Glutamatergic neuron (in vitro differentiated cells): ENCODE results near the gene ACBD6. TPM values are rescaled to one million over a fixed set of nuclear protein-coding genes. Genes with fewer than 3 reads are reported as not detected.

ENCODE experiments used
- DNase-seq: peaks from one replicate; pipeline ENCODE4 v3.0.0; 2022
- H3K27ac Mint-ChIP-seq: one replicate; pipeline ENCODE4 v1.8.0; 2020; ENCODE audit warnings: mild to moderate bottlenecking, mixed read lengths, inconsistent platforms; ENCODE audit not compliant: unreplicated experiment
- H3K27me3 Mint-ChIP-seq: one replicate; pipeline ENCODE4 v1.8.0; 2020; ENCODE audit warnings: mild to moderate bottlenecking, moderate library complexity, mixed read lengths, inconsistent platforms; ENCODE audit not compliant: unreplicated experiment
- H3K36me3 Mint-ChIP-seq: one replicate; pipeline ENCODE4 v1.8.0; 2020; ENCODE audit warnings: mild to moderate bottlenecking, mixed read lengths, inconsistent platforms; ENCODE audit not compliant: unreplicated experiment
- H3K4me1 Mint-ChIP-seq: one replicate; pipeline ENCODE4 v1.8.0; 2020; ENCODE audit warnings: mild to moderate bottlenecking, low read depth, mixed read lengths, inconsistent platforms; ENCODE audit not compliant: unreplicated experiment
- H3K4me3 Mint-ChIP-seq: one replicate; pipeline ENCODE4 v1.8.0; 2020; ENCODE audit warnings: mild to moderate bottlenecking, mixed read lengths, inconsistent platforms; ENCODE audit not compliant: unreplicated experiment
- H3K9me3 Mint-ChIP-seq: one replicate; pipeline ENCODE4 v1.8.0; 2020; ENCODE audit warnings: mild to moderate bottlenecking, moderate library complexity, mixed read lengths, inconsistent platforms; ENCODE audit not compliant: unreplicated experiment
- CTCF ChIP-seq: fragments of 200-600 bp; sonication (generic); IDR thresholded peaks from one replicate; pipeline ENCODE4 v1.5.0; 2021; ENCODE audit not compliant: partially characterized antibody, unreplicated experiment
- total RNA-seq: library from RNA; stranded (reverse); fragmentation: NEBNext Ultra II Directional; extraction: Animal tissue kit (Norgen Biotek cat#: 25700); gene quantifications from one replicate; pipeline ENCODE4 v1.2.1, GENCODE V29; 2021; ENCODE audit not compliant: unreplicated experiment

ACBD6 gene
- total RNA-seq, 1 donor from 2014 or later: 52.9 TPM

- H3K27ac Mint-ChIP-seq: no peak overlapping the region
- peaks cover 6% of the 10 kb centered on the region for H3K4me1 Mint-ChIP-seq
- TF ChIP-seq CTCF: no peak
- DNase-seq: no peak
- H3K4me3 Mint-ChIP-seq: no peak overlapping the region
- H3K9me3 Mint-ChIP-seq: no peaks in the 10 kb centered on the region
- H3K36me3 Mint-ChIP-seq: no peaks in the 10 kb centered on the region
- no peaks in the 10 kb centered on the region for H3K27me3 Mint-ChIP-seq
These were observed 216.0 kb downstream of the ACBD6 start for GRCh38 chr1:180286417-180286816.

GRCh38 chr1:180283098-180283497 is 219.3 kb downstream of the ACBD6 start:
- Mint-ChIP-seq H3K9me3 (no peaks in the 10 kb centered on the region), H3K27me3 (no peaks in the 10 kb centered on the region), H3K4me1 (peaks cover 10% of the 10 kb centered on the region), H3K27ac (no peak overlapping the region), H3K36me3 (no peaks in the 10 kb centered on the region), H3K4me3 (no peak overlapping the region)
- no peak for TF ChIP-seq CTCF
- DNase-seq: no peak

DNA sequence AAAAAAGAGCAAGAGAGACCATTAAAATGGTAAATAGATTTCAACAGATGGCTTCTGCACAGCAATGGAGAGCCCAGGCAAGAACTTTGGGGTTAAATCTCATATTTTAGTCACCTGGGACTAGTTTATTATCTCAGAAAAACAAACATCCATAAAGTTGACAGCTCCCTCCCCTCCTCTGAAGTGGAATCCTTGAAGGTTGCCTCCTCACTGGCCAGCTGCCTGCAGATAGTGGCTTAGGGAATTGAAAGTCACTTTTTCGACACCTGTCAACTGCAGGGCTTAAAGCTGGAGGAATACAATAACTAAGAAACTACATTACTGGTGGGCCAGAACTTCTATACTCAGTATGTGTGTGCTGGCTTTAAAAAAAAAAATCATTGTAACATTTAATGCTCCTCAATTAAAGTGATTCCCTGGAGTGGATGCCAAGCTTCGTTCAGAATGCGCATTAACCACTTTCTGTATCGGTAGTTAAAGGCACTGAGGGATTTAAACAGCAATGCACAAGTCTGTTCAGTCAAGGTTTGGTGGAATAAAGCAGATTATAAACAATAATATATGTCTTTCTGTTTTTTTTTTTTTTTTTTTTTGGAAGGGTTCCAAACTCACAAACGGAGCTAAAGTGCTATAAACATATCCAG is 219.9 kb downstream of the ACBD6 start:
- no peak for TF ChIP-seq CTCF
- peaks cover 10% of the 10 kb centered on the region for H3K4me1 Mint-ChIP-seq

GRCh38 chr1:180281490-180281889 is 220.9 kb downstream of the ACBD6 start:
- H3K4me1 Mint-ChIP-seq: peaks cover 10% of the 10 kb centered on the region
- no peak for DNase-seq
- no peaks in the 10 kb centered on the region for H3K36me3 Mint-ChIP-seq
- TF ChIP-seq CTCF: no peak
- no peak overlapping the region for H3K27ac Mint-ChIP-seq
- H3K27me3 Mint-ChIP-seq: no peaks in the 10 kb centered on the region
- H3K9me3 Mint-ChIP-seq: no peaks in the 10 kb centered on the region
- no peak overlapping the region for H3K4me3 Mint-ChIP-seq

More for the DNA sequence above, 219.9 kb downstream of the ACBD6 start:
- no peak for DNase-seq
- Mint-ChIP-seq H3K27ac (no peak overlapping the region), H3K36me3 (no peaks in the 10 kb centered on the region), H3K27me3 (no peaks in the 10 kb centered on the region), H3K9me3 (no peaks in the 10 kb centered on the region), H3K4me3 (no peak overlapping the region)

DNA sequence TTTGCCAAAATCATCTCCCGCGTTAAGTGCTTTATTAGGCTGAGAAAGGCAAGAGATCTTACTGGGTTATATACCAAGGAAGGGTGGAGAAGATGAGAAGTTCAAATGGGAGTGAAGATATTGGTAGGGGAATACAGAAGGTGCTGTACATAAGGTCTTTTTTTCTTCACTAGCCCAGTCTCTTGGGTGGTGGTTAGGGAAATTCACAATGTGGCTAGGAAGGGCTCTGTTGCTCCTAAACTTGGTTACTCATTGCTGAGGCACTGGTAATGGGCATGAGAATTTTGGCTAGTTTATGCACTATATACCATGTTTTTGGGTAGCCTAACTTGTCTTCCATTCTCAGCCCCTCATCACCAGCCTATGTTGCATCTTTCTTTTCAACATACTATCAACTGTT is 221.8 kb downstream of the ACBD6 start:
- TF ChIP-seq CTCF: no peak
- DNase-seq: no peak
- Mint-ChIP-seq H3K4me3 (no peak overlapping the region), H3K9me3 (no peaks in the 10 kb centered on the region), H3K36me3 (no peaks in the 10 kb centered on the region), H3K27me3 (no peaks in the 10 kb centered on the region), H3K27ac (no peak overlapping the region), H3K4me1 (peaks cover 10% of the 10 kb centered on the region)
